Stomach smooth muscle (tissue), 2 donors: ENCODE results near the gene CAPN5.

ENCODE experiments used
- H3K27ac ChIP-seq: one replicate; pipeline ENCODE4 v1.7.0; 2013; ENCODE audit warnings: mild to moderate bottlenecking, low read length, inconsistent platforms
- H3K27me3 ChIP-seq, 2 donors: one replicate each; pipeline ENCODE4 v1.7.0; 2013; ENCODE audit warnings: low read length in 2 of 2; ENCODE audit not compliant: insufficient read depth in 2 of 2, control insufficient read depth in 1 of 2
- H3K36me3 ChIP-seq, 2 donors: one replicate each; pipeline ENCODE4 v1.7.0; 2013; ENCODE audit warnings: low read length in 2 of 2; ENCODE audit not compliant: control insufficient read depth in 2 of 2, insufficient read depth in 2 of 2
- H3K4me1 ChIP-seq: one replicate; pipeline ENCODE4 v1.7.0; 2013; ENCODE audit warnings: low read length; ENCODE audit not compliant: control insufficient read depth, insufficient read depth
- H3K4me3 ChIP-seq, 2 donors: one replicate each; pipeline ENCODE4 v1.7.0; 2013; ENCODE audit warnings: low read length in 2 of 2
- H3K9ac ChIP-seq, 2 donors: one replicate each; pipeline ENCODE4 v1.7.0; 2013; ENCODE audit warnings: low read length in 2 of 2, mild to moderate bottlenecking in 1 of 2
- H3K9me3 ChIP-seq, 2 donors: one replicate each; pipeline ENCODE4 v1.7.0; 2013; ENCODE audit warnings: low read length in 2 of 2; ENCODE audit not compliant: control insufficient read depth in 2 of 2
- donor health status: healthy.
- donor health status: Pancreatic carcinoma.

Gene CAPN5

DNA sequence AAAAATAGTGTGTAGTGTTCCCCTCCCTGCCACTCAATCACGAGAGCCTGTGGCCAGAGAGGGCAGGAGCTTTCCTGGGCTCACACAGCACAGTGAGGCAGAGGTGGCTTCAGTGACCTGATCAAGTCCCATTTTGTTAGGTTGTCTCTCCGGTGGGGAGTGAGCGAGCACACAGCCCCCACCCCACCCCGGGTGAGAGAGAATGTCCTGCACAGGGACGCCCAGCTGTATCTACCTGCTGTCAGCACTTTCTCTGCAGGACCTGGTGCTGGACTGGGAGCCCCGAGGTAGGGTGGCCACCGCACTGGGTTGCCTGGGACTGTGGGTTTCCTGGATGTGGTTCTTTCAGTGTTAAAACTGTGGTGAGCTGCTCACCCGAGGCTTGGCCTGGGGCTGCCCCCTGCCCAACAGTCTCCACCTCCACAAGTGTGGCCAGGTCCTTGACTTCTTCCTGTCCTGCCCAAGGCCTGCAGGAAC lies 6.1 kb downstream of the CAPN5 start:
- Histone ChIP-seq H3K4me1 (peaks cover 52% of the 10 kb centered on the region), H3K4me3 (peak overlapping the region in 1 of 2 donors; percentile 55), H3K9ac (peak overlapping the region; percentile 33 to 47)

DNA sequence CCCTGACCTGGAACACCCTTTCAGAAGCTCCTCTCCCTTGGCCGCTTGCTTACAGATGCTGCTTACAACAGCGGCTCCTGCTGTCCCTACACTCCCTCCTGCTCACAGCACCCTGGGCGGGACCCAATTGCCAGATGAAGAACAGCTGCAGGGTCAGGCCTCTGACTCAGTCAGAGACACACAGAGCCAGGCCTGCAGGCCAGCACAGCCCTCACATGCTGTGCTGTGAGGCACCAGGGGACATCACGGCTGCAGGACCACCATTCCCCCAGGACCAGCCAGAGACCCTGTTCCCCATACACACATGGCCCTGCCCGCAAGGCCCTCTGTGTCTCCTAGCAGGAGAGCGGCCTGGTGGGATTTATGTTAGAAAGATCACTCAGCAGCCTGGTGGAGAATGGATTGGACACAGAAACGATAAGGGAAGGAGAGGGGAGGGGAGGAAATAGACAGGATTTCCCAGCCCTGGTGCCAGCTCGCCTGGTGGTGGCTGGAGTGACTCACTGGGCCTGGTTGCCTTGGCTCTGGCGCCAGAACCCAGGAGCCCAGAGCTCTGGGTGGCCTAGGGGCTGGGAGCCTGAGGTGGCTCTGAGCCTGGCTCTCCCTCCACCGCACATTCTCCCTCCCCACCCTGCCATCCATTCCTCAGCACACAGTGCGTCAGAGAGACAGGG lies 6.7 kb downstream of the CAPN5 start:
- Histone ChIP-seq H3K4me1 (peaks cover 49% of the 10 kb centered on the region), H3K27ac (peak overlapping the region; percentile 92), H3K27me3 (no peaks in the 10 kb centered on the region), H3K4me3 (peak overlapping the region in 1 of 2 donors; percentile 55), H3K36me3 (no peaks in the 10 kb centered on the region), H3K9me3 (no peaks in the 10 kb centered on the region), H3K9ac (peak overlapping the region; percentile 60 to 84)

More for the DNA sequence above, 6.1 kb downstream of the CAPN5 start:
- Histone ChIP-seq H3K27me3 (no peaks in the 10 kb centered on the region), H3K9me3 (no peaks in the 10 kb centered on the region), H3K27ac (peak overlapping the region; percentile 92), H3K36me3 (no peaks in the 10 kb centered on the region)

DNA sequence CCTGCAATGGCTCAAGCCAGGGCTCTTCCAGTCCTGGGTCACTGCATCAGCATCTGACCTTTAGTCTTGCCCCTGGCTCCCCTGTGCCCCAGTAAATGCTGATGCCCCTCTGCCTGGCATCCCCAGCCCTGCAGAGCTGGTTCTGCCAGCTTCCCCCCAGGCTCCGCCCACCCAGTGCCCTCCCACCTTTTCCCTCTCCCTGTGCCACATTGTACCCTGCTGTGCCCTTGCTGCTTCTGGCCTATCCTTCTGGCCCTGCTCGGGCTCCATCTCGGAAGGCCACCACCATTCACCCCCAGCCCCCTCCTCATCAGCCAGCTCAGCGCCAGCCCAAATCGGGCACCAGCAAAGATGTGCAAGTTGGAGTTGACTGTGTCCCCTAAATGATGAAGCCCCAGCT lies 7.4 kb downstream of the CAPN5 start:
- H3K4me3 ChIP-seq = no peak overlapping the region
- H3K9ac ChIP-seq = peak overlapping the region; percentile 60 to 84
- H3K27ac ChIP-seq = peak overlapping the region; percentile 92
- H3K27me3 ChIP-seq = no peaks in the 10 kb centered on the region
- H3K4me1 ChIP-seq = peaks cover 49% of the 10 kb centered on the region
- H3K36me3 ChIP-seq = no peaks in the 10 kb centered on the region
- H3K9me3 ChIP-seq = no peaks in the 10 kb centered on the region

DNA sequence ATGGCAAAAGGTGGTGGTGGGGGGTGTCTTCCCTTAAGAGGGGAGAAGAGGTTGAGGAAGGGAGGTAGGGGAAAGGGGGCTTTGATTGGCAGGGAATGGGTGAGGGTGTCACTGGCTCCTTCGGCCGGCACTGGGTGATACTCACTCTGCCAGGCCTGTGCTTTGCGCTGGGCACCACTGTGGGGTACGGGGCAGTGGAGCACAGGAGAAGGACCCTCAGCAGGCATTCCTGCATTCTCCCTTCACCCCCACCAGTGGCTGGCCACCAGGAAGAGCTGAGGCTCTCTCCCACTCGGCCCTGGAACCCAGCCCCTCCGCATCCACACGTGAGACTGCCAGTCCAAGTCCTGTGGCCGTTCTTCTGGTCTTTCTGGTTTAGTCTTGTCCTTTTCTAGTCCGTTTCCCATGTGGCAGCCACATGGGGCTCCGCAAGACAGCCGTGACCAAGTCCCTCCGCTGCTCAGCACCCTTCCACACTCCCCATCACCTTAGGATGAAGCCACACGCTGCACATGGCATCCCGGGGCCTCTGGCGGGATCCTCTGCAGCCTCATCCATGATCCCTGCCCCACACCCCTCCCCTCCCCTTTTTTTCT lies 8.0 kb downstream of the CAPN5 start:
- H3K36me3 ChIP-seq = no peaks in the 10 kb centered on the region
- H3K27ac ChIP-seq = peak overlapping the region; percentile 92
- no peak overlapping the region for H3K4me3 ChIP-seq
- peaks cover 46% of the 10 kb centered on the region for H3K4me1 ChIP-seq
- no peaks in the 10 kb centered on the region for H3K27me3 ChIP-seq
- H3K9ac ChIP-seq = peak overlapping the region in 1 of 2 donors; percentile 60
- no peaks in the 10 kb centered on the region for H3K9me3 ChIP-seq

DNA sequence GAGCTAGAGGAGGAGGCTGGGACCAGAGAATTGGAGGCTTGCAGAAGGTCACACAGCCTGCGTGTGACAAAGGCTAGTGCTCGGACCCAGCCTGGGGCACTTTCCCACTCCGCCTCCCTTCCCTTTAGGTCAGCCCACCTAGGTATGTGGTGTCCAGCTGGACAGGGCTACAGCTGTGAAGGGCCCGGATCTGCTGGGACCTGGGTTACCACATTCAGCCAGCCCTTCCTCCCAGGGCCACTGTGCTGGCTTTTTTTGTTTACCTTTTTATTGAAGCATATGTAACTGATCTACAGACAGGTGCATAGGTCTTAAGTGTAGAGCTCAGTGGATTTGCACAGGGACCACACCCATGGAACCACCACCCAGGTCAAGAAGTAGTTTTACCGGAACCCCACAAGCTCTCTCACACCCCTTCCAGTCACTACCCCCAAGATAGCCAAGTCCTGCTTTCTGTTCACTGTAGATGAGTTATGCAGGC lies 8.7 kb downstream of the CAPN5 start:
- Histone ChIP-seq H3K4me3 (no peak overlapping the region), H3K27ac (no peak overlapping the region), H3K9ac (no peak overlapping the region)

DNA sequence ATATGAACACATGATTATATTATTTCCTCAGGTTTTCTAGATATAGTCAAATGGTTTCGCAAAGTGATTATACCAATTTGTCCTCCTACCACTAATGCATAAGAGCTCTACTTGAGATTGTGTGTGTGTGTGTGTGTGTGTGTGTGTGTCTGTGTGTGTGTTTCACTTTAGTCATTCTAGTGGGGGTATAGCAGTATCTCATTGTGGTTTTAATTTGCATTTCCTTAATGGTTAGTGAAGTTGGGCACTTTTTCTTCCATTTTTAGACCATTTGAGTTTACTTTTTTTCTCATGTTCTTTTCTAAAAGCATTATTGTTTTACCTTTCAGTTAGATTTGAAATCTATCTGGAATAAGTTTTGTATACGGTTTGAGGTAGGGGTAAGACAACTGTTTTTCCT lies 12.9 kb downstream of the CAPN5 start:
- Histone ChIP-seq H3K4me3 (no peak overlapping the region), H3K4me1 (peaks cover 18% of the 10 kb centered on the region), H3K36me3 (no peaks in the 10 kb centered on the region), H3K27me3 (no peaks in the 10 kb centered on the region), H3K27ac (no peak overlapping the region), H3K9ac (no peak overlapping the region), H3K9me3 (no peaks in the 10 kb centered on the region)

More for the DNA sequence above, 8.7 kb downstream of the CAPN5 start:
- Histone ChIP-seq H3K9me3 (no peaks in the 10 kb centered on the region), H3K4me1 (peaks cover 41% of the 10 kb centered on the region), H3K27me3 (no peaks in the 10 kb centered on the region), H3K36me3 (no peaks in the 10 kb centered on the region)

DNA sequence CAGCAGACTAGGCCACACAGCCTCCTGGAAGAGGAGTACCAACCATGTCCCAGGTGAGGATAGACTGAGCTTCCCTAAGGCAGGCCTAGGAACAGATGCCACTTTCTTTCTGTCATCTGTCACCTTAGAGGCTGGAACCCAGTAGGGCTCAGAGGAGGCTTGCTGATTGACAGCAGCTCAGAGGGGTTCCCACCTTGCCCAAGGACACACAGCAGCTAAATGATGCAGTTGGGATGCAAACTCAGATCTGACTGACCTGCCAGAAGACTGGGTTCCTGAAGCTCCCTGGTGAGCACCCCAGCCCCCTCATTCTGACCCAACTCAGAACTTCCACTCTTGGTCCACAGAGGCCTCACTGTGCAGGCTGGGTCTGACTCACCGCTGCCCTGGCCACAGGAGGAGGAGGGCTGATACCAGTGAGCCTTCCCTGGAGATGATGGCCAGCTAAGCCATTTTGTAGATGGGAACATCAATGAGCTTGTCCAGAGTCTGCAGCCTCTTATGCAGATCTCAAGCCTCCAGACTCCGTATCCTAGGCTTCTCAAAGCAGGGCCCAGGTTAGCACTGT lies 14.0 kb downstream of the CAPN5 start:
- Histone ChIP-seq H3K9ac (no peak overlapping the region), H3K27ac (no peak overlapping the region)

DNA sequence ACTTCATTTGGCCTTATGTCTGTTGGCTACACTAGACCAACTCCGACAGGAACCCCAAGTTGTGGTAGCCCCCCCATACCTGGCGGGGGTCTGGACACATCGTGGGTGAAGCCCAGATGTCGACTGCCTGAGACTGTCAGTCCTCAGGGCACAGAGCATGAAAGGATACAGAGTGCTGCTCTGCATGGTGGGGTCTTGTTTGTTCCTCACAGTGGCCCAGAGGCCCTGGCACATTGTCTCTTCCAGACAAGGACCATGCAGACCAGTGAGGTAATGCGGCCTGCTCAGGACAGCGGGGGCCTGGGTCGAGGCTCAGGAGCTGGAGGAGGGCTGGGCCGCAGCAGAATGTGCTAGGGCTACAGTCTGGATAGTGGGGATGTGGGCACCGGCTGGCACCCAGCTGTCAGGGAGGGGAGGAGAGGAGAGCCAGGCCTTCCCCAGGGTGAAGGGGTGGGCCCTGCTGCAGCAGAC lies 14.6 kb downstream of the CAPN5 start:
- Histone ChIP-seq H3K9ac (no peak overlapping the region), H3K27me3 (no peaks in the 10 kb centered on the region), H3K9me3 (no peaks in the 10 kb centered on the region), H3K4me3 (no peak overlapping the region), H3K27ac (no peak overlapping the region), H3K36me3 (peaks cover 0 to 3% of the 10 kb centered on the region in 2 donors), H3K4me1 (peaks cover 12% of the 10 kb centered on the region)

More for the DNA sequence above, 14.0 kb downstream of the CAPN5 start:
- H3K4me1 ChIP-seq = peaks cover 12% of the 10 kb centered on the region
- no peak overlapping the region for H3K4me3 ChIP-seq
- H3K27me3 ChIP-seq = no peaks in the 10 kb centered on the region
- peaks cover 0 to under 1% of the 10 kb centered on the region in 2 donors for H3K36me3 ChIP-seq
- H3K9me3 ChIP-seq = no peaks in the 10 kb centered on the region

DNA sequence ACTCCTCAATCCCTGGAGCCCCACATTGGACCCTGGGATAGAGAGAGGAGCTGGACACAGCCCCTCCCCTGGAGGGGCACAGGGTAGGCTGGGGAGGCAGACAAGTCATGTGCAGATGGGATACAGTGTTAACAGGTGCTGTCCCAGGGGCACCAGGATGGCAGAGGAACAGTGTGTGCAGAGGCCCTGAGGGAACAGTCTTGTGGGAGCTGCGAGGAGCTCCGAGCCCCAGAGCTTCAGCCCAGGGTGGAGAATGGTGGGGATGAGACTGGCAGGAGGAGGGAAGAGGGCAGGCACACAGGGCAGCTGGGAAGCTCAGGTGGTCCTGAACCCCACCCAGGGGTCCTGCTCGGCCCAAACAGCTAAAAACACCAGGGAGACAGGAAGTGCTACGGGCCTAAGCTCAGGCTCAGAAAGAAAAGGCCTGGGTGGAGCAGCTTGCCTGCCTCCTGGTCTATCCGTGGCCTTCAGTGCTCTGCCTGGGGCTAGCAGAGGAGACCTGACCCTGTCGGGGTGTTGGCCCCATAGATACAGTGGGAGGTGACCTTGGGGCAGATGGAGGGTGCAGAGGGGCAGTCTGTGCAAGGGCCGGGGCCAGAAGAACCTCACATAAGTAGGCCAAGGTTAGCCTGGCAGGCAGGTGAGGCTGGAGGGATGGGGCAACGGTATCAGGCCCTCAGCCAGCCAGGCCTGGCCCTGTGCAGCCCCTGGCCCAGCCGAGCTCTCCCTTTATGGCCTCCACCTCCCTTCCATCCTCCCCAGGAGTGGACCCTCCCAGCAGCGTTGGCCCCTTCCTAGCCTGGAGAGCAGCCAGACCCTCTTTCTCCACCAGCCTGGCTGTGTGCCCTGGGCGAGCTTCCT lies 15.4 kb downstream of the CAPN5 start:
- peaks cover 12% of the 10 kb centered on the region for H3K4me1 ChIP-seq
- peak overlapping the region; percentile 18 for H3K27ac ChIP-seq
- no peaks in the 10 kb centered on the region for H3K27me3 ChIP-seq
- H3K9me3 ChIP-seq = no peaks in the 10 kb centered on the region
- no peak overlapping the region for H3K4me3 ChIP-seq
- H3K9ac ChIP-seq = peak overlapping the region in 1 of 2 donors; percentile 21
- peaks cover 0 to 3% of the 10 kb centered on the region in 2 donors for H3K36me3 ChIP-seq
